Activated naive CD8-positive, alpha-beta T cell treated with anti-CD3 and anti-CD28 coated beads, Interleukin-2, amount 10 ng/mL, durations not matched to agents 7 days and 5 days (primary cell): Measurements from ENCODE around the gene ABHD14A. TPM values are rescaled to one million over a fixed set of nuclear protein-coding genes. Genes with fewer than 3 reads are reported as not detected.
"Not testable (repeated sequence)": the region's sequence is repeated elsewhere in the genome, so short reads cannot be mapped to it uniquely, and the experiment has no call there.

ENCODE experiments used
- ATAC-seq: fragments of 150-1000 bp; cut with Tn5 transposase; one replicate; pipeline ENCODE4 v1.10.0; 2021; ENCODE audit warnings: low read depth, moderate library complexity
- POLR2A ChIA-PET: fragments of 350-600 bp; sonication (Branson Sonifier 250); formaldehyde crosslinking; loops from one replicate; lab custom pipeline; 2021; ENCODE audit warnings: antibody characterized with exemption; lab: Charles Lee
- DNase-seq: peaks from one replicate; pipeline ENCODE4 v3.0.0; 2021
- H3K27ac Mint-ChIP-seq: one replicate; pipeline ENCODE4 v1.8.0; 2022; ENCODE audit warnings: mild to moderate bottlenecking, mixed read lengths
- H3K27me3 Mint-ChIP-seq: one replicate; pipeline ENCODE4 v1.8.0; 2022; ENCODE audit warnings: mild to moderate bottlenecking, moderate library complexity, mixed read lengths
- H3K36me3 Mint-ChIP-seq: one replicate; pipeline ENCODE4 v1.8.0; 2021; ENCODE audit warnings: mild to moderate bottlenecking, mixed read lengths
- H3K4me1 Mint-ChIP-seq: one replicate; pipeline ENCODE4 v1.8.0; 2021; ENCODE audit warnings: mixed read lengths
- H3K4me3 Mint-ChIP-seq: one replicate; pipeline ENCODE4 v1.8.0; 2022; ENCODE audit warnings: mild to moderate bottlenecking, moderate library complexity, mixed read lengths
- H3K9me3 Mint-ChIP-seq: one replicate; pipeline ENCODE4 v1.8.0; 2021; ENCODE audit warnings: mixed read lengths
- total RNA-seq, 2 experiments: library from RNA; stranded (reverse); gene quantifications; one replicate each; pipeline ENCODE4 v1.2.3, GENCODE V29; 2021

ABHD14A gene
- 10 to 100 TPM; 11.3 to 15.9 TPM for total RNA-seq

DNA sequence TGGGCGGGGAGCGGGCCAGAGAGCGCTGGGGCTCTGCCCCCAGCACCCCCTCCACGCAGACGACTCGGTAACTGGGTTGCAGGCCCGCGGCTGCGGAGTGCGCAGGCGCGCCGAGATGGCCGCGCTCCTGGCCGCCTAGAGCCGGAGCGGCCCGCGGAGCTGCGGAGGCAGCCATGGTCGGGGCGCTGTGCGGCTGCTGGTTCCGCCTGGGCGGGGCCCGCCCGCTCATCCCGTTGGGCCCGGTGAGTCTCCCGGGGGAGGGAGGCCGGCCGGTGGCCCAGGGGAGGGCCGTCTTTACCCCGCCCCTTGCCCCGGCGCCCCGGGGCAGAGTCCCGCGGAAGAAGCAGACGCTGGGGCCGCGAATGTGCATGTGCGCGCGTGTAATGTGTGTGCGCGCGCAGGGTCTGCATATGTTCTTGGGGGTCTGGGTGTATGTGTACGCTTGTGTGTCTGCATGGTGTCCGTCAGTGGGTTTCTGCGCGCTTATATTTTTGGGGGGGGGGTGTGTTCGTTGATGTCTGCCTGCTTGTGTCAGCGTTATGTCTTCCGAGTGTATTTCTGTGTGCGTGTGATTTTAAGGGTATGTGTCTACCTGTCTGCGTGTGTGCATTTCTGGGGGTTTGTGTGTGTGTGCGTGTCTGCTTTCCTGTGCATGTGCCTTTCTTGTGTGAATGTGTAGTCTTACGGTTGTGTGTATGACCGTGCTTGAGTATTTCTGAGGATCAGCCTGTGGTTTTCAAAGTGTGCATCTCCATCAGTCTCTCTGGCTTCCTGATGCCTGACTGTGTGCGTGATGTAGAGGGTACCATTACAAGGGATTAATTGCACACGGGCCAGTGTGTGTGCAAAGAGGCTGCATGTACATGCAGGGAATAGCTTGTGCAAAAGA is at the start of gene ABHD14A:
TSS of gene ABHD14A (plus strand) at position 102 of the 889 bp plus-strand sequence. CDS start at position 174, 72 bp downstream.
- H3K4me3 Mint-ChIP-seq: peak within 1 kb of the TSS; percentile 89
- H3K27ac Mint-ChIP-seq: peak within 1 kb of the TSS; percentile 90
- H3K27me3 Mint-ChIP-seq: no peaks in the 10 kb centered on the region
- DNase-seq: peak; percentile 83
- H3K4me1 Mint-ChIP-seq: peaks cover 29% of the 10 kb centered on the region
- peak; percentile 75 for ATAC-seq
- H3K36me3 Mint-ChIP-seq: no peaks in the 10 kb centered on the region
- H3K9me3 Mint-ChIP-seq: no peaks in the 10 kb centered on the region
- POLR2A ChIA-PET: interaction anchor here (1.8 to 3.4 kb wide), 5 partner anchors 7 to 81 kb away, joined by 4 to 41 read pairs (median 7); partner anchors contain the start of genes ACY1, DUSP7, PARP3 and RRP9

DNA sequence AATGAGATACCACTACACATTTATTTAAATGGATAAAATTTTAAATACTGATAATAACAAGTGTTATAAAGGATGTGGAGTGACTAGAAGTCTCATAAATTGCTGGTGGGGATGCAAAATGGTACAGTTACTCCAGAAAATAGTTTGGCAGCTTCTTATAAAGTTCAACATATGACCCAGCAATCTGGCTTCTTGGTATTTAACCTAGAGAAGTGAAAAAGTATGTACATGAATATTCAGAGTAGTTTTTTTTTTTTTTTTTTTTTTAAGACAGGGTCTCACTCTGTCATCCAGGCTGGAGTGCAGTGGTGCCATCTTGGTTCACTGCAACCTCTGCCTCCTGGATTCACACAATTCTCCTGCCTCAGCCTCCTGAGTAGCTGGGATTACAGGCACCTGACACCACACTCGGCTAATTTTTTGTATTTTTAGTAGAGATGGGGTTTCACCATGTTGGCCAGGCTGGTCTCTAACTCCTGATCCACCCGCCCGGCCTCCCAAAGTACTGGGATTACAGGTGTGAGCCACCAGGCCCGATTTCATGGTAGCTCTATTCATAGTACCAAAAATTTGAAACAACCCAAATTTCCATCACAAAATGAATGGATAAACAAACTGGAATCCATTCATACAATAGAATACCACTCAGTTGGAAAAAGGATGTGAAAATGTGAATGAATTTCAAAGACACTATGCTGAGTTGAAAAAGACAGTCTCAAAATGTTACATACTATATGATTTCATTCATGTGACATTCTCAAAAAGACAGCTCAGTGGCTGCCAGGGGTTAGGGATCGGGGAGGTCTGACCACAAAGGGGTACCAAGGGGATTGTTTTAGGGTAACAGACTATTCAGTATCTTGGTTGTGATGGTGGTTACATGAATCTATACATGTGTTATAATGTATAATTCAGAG is 47.5 kb upstream of the ABHD14A start:
- H3K27ac Mint-ChIP-seq: no peak overlapping the region
- no peaks in the 10 kb centered on the region for H3K27me3 Mint-ChIP-seq
- no peak overlapping the region for H3K4me3 Mint-ChIP-seq
- ATAC-seq: no peak
- DNase-seq: no peak
- POLR2A ChIA-PET: no interaction called here
- H3K36me3 Mint-ChIP-seq: peaks cover 1% of the 10 kb centered on the region
- no peaks in the 10 kb centered on the region for H3K4me1 Mint-ChIP-seq
- no peaks in the 10 kb centered on the region for H3K9me3 Mint-ChIP-seq

DNA sequence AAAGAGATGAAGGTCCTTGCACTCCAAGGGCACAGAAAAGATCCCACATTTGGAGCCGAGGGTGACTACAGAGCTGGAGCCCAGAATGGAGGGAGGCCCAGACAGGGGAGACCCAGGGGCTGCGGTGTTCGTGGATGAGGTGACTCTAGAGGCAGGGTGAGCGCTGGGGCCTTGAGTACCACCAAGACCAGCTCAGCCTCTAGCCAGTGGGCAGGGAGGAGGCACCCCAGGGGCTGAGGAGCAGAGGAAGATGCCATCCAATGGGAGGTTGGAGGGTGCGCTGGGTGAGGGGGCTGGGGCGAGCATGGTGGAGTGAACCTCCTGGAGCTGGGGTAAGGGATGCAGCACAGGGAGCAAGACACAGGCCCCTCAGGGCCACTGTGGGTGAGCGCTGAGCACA is 46.4 kb upstream of the ABHD14A start:
- H3K27ac Mint-ChIP-seq: no peak overlapping the region
- H3K27me3 Mint-ChIP-seq: no peaks in the 10 kb centered on the region

DNA sequence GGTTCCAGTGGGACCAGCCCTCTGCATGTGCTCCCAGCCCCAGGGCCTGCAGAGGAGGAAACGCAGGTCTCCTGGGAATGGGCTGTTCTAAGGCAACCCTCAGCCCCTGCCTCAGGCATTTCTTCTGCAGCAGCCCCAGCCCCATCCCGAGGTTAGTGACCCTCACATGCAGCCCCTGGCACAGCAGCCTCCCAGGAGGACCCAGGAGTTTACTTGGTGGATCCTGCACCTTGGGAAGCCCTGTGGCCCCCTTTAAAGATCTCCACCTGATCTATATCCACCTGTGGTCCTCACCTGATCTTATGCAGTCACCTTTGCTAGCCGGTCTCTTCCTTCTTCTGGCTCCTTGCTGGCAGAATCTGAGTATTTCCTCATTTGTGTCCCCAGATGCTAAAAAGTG is 45.9 kb upstream of the ABHD14A start:
- not testable (repeated sequence) for H3K4me1 Mint-ChIP-seq

More for the DNA sequence above, 46.4 kb upstream of the ABHD14A start:
- POLR2A ChIA-PET: no interaction called here
- Mint-ChIP-seq H3K36me3 (peaks cover 5% of the 10 kb centered on the region), H3K9me3 (no peaks in the 10 kb centered on the region), H3K4me1 (no peaks in the 10 kb centered on the region), H3K4me3 (no peak overlapping the region)
- DNase-seq (no peak), ATAC-seq (no peak)

DNA sequence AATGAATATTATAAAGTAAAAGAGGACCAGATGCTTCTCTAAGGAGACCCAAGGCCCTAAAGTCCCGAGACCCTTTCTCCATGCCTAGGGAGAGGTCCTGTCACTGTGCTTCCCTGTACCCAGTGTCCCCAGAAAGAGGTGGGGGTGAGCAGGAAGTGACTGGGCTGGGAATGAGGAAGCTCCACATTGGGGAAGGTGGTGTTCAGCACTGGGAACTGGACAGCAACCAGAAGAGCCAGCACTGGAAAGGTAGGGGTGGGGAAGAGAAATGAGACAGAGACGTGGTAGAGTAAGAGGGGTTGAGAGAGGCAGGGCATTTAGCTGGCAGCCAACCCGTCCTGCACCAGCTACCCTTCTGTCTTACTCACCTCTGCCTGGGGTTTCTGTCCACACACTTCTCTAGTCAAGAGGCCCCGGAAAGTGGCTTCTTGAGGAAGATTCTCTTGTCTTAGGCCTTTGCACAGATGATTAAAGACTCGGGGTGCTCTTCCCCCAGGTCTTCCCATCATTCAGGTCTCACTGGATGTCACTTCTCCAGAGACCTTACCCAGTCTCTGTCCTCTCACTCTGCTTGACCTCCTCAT is 45.4 kb upstream of the ABHD14A start:
- H3K4me1 Mint-ChIP-seq: no peaks in the 10 kb centered on the region
- H3K36me3 Mint-ChIP-seq: peaks cover 8% of the 10 kb centered on the region
- H3K27ac Mint-ChIP-seq: no peak overlapping the region
- DNase-seq: no peak
- no peaks in the 10 kb centered on the region for H3K9me3 Mint-ChIP-seq
- POLR2A ChIA-PET: no interaction called here
- no peak overlapping the region for H3K4me3 Mint-ChIP-seq
- ATAC-seq: no peak
- H3K27me3 Mint-ChIP-seq: no peaks in the 10 kb centered on the region

More for the DNA sequence above, 45.9 kb upstream of the ABHD14A start:
- H3K4me3 Mint-ChIP-seq, H3K36me3 Mint-ChIP-seq, POLR2A ChIA-PET, H3K27me3 Mint-ChIP-seq, DNase-seq, H3K9me3 Mint-ChIP-seq, ATAC-seq, H3K27ac Mint-ChIP-seq: not testable (repeated sequence)

DNA sequence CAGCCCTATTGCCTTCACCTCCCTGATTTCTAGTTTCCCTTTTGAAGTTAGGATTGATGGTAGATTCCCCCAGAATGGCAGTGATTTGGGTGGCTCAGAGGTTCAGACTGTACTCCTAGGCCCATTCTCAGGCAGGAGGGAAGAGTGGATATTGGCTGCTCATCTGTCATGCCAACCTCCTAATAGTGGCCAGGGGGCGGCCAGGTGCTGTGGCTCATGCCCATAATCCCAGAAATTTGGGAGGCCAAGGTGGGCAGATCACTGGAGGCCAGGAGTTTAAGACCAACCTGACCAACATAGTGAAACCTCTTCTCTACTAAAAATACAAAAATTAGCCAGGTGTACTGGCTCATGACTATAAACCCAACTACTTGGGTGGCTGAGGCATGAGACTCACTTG is 44.4 kb upstream of the ABHD14A start:
- Mint-ChIP-seq H3K27me3 (no peaks in the 10 kb centered on the region), H3K27ac (no peak overlapping the region), H3K4me3 (no peak overlapping the region), H3K4me1 (no peaks in the 10 kb centered on the region), H3K36me3 (peaks cover 8% of the 10 kb centered on the region), H3K9me3 (no peaks in the 10 kb centered on the region)
- POLR2A ChIA-PET: no interaction called here
- DNase-seq (no peak), ATAC-seq (no peak)

DNA sequence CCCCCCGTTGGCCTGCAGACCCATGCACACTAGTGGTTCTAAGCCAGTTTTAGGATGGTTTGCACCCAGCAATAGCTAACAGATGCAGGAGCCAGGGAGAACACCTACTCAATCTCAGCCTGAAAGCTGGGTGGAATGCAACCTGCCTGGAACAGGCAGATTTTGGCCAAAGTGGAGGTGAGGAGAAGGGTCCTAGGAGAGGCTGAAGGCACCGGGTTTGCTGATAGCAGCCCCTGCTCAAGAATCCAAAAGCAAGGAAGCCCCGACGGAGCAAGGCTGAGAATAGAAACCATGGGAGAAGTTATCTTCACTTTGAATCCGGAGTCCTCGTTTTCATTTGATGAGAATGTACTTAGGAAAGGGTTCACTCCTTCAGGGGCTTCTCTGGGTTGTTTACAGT is 43.1 kb upstream of the ABHD14A start:
- H3K27me3 Mint-ChIP-seq: no peaks in the 10 kb centered on the region
- POLR2A ChIA-PET: interaction anchor here (0.6 kb wide), 1 partner anchor 1334 kb away, joined by 5 read pairs; no protein-coding TSS in a partner anchor
- no peaks in the 10 kb centered on the region for H3K9me3 Mint-ChIP-seq
- H3K36me3 Mint-ChIP-seq: peaks cover 10% of the 10 kb centered on the region
- no peak overlapping the region for H3K27ac Mint-ChIP-seq
- H3K4me3 Mint-ChIP-seq: no peak overlapping the region
- no peak for DNase-seq
- no peaks in the 10 kb centered on the region for H3K4me1 Mint-ChIP-seq
- no peak for ATAC-seq

DNA sequence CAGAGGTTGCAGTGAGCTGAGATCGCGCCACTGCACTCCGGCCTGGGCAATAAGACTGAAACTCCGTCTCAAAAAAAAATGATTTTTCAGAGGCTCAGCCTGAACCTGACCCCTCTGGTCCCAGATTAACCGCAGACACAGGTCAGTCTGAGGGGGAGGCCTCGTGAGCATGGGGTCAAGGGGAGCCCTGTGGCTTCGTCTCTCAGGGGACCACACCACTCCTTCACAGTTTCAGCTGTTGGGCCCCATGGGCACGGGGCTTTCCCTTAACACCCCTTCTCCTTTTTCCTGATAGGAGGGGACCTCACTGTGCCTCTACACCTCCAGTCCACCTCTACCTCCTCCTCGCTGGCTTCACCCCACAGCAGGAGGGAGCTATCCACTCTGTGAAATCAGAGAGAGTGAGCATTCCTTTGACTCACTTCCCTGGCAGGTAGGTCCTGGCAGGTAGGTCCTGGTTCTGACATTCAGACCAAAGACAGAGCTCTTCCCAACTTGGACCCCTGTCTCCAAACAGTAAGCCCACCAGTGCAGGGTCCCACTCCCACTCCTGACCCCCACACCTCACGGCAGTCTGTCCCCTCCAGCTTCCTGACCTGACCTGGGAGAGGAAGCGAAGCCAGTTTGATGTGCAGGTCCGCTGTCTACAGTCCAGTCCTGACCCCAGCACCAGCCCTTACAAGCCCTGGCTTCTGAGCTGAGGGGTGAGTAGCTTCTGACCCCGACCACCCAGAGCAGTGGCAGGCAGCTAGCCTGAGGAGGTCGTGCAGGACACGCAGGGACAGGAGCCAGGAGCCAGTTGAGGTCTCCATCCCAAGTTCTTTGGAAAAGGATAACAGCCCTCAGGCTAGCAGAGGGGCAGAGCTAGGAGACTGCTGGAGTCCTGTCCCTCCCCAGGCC is 42.1 kb upstream of the ABHD14A start:
- POLR2A ChIA-PET: no interaction called here
- H3K36me3 Mint-ChIP-seq: peaks cover 18% of the 10 kb centered on the region
- H3K9me3 Mint-ChIP-seq: no peaks in the 10 kb centered on the region
- H3K27me3 Mint-ChIP-seq: no peaks in the 10 kb centered on the region
- no peak overlapping the region for H3K4me3 Mint-ChIP-seq
- H3K27ac Mint-ChIP-seq: no peak overlapping the region
- no peak for DNase-seq
- peaks cover 6% of the 10 kb centered on the region for H3K4me1 Mint-ChIP-seq
- no peak for ATAC-seq

DNA sequence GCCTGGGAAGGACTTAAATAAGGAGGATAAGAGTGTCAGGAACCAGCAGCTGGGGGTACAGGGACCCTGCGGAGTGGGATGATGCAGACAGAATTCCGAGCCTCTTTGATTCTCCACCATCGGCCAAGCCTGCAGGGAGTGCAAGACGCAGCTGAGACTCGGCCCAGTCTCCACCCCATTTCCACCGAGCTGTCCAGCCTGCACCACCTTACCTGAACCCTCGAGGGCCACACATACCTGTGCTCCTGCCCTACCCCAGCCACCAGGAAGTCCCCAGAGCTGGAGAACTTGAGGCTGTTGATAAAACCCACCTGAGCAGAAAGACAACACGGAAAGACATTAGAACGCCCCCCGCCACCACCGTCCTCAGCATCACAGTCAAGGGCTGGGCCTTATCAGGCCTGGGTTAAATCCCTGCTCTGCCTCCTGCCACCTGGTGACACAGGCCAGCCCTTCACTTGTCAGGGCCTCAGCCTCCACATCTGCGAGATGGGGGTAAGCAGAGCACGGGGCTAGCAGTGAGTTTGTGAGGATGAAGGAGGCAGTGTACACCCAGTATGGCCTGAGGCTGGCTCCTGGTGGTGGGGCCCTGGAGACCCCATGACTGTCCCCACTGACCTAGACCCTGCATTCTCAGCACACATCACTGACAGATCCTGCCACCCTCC is 41.3 kb upstream of the ABHD14A start:
- POLR2A ChIA-PET: no interaction called here
- H3K27ac Mint-ChIP-seq: no peak overlapping the region

DNA sequence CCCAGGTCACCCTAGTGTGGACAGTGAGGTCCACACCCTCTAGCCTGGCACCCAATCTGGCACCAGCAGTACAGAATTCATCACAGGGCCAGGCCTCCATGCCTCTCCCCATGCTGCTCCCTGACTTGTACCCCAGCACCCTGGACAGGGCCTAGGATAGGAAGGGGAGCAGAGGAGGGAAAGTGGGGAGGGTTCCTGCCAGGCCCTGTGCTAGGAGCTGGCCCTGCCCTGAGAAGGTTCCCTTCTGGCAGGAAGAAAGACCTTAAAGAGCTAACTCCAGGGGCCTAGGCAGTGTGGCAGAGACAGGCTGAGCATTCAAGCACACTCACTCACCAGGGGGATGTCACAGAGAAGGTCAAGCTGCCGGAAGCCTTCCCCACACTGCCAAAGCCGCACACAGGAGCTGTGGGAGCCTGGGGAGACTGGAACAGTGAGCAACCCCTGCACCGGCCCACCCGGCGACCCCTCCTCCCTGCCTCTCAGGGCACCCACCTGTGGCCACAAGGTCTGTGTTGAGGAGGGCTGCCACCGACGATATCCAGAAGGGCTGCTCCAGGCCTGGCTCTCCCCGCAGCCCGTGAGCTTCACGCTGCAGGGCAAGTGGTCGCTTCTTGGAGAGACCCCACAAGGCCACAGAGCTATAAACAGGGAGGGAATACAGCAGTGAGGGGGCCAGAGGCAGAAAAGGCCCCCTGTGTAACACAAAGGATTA is 40.6 kb upstream of the ABHD14A start:
- H3K4me1 Mint-ChIP-seq: peaks cover 15% of the 10 kb centered on the region
- POLR2A ChIA-PET: no interaction called here
- H3K27me3 Mint-ChIP-seq: no peaks in the 10 kb centered on the region
- H3K9me3 Mint-ChIP-seq: no peaks in the 10 kb centered on the region
- no peak for DNase-seq
- H3K4me3 Mint-ChIP-seq: no peak overlapping the region
- H3K36me3 Mint-ChIP-seq: peaks cover 21% of the 10 kb centered on the region
- ATAC-seq: no peak
- no peak overlapping the region for H3K27ac Mint-ChIP-seq

More for the DNA sequence above, 41.3 kb upstream of the ABHD14A start:
- no peak for DNase-seq
- Mint-ChIP-seq H3K36me3 (peaks cover 19% of the 10 kb centered on the region), H3K4me3 (no peak overlapping the region), H3K27me3 (no peaks in the 10 kb centered on the region), H3K4me1 (peaks cover 11% of the 10 kb centered on the region), H3K9me3 (no peaks in the 10 kb centered on the region)
- no peak for ATAC-seq

DNA sequence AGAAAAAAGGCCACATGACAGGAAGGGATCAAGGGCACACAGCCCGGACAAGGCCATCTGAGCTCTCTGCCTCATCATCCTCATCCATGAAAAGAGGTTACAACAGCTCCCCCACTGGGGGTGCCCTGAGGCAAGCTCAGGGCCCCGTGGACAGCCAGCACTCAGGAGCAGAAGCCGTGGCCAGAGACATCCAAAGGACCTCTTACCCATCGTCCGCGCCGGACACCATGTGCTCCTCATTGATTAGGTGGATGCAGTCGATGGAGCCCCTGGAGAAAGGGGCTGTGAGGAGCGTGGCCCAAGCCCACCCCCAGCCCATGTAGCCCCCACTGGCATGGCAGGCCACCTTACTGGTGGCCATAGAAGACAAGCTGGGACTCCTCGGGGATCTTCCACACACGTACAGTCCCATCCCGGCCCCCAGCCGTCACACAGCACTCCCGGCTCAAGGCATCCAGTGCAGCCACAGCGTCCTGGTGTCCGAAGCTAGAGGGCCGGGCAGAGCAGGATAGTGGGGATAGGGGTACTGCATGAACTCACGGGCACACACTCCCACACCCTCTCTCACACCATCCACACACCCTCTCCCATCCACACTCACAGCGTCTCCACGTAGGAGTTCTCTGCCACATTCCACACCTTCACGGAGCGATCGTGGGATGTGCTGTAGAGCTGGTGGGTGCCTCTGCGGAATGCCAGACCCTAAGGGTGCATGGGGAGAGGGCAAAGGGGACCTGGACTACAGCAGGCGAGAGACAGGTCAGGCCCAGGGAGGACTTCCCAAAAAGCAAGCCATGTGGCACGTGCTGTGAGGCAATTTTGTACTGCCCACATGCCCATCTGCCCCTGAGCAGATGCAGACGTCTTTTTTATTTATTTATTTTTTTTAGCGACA is 39.6 kb upstream of the ABHD14A start:
- H3K36me3 Mint-ChIP-seq: peaks cover 20% of the 10 kb centered on the region
- DNase-seq (no peak), ATAC-seq (no peak)
- no peaks in the 10 kb centered on the region for H3K9me3 Mint-ChIP-seq
- H3K27me3 Mint-ChIP-seq: no peaks in the 10 kb centered on the region
- POLR2A ChIA-PET: no interaction called here
- H3K27ac Mint-ChIP-seq: no peak overlapping the region
- H3K4me3 Mint-ChIP-seq: no peak overlapping the region
- H3K4me1 Mint-ChIP-seq: peaks cover 19% of the 10 kb centered on the region
